Heart left ventricle (tissue), 16 donors: ENCODE measurements around the gene GRIK1. TPM values are rescaled to one million over a fixed set of nuclear protein-coding genes. Genes with fewer than 3 reads are reported as not detected.

Source experiments
- ATAC-seq, 4 donors: fragments of 200-7000 bp; cut with Tn5 transposase; one replicate each; pipeline ENCODE4 v1.9.1; 2020 to 2022; ENCODE audit warnings: moderate library complexity in 4 of 4, mild to moderate bottlenecking in 3 of 4, moderate number of reproducible peaks in 1 of 4
- DNase-seq, 5 donors: peaks; one replicate each; pipeline ENCODE4 v3.0.0-alpha.2; 2020
- H3K27ac ChIP-seq, 12 donors: fragments of 200-600 bp; sonication (generic) in 4 of 12; one replicate each; pipeline versions ENCODE4 v1.5.0 to v1.8.0; 2016 to 2022; ENCODE audit warnings: mild to moderate bottlenecking in 2 of 12
- H3K27me3 ChIP-seq, 9 donors: fragments of 200-600 bp; sonication (generic) in 2 of 9; one replicate each; pipeline versions ENCODE4 v1.5.1 to v1.8.0; 2016 to 2022; ENCODE audit warnings: mild to moderate bottlenecking in 3 of 9
- H3K36me3 ChIP-seq, 9 donors: fragments of 200-600 bp; sonication (generic) in 2 of 9; one replicate each; pipeline versions ENCODE4 v1.5.0 to v1.8.0; 2018 to 2022; ENCODE audit warnings: mild to moderate bottlenecking in 2 of 9
- H3K4me1 ChIP-seq, 12 donors: fragments of 200-600 bp; sonication (generic) in 4 of 12; one replicate each; pipeline versions ENCODE4 v1.5.0 to v1.8.0; 2016 to 2022; ENCODE audit warnings: mild to moderate bottlenecking in 3 of 12
- H3K4me3 ChIP-seq, 12 donors: fragments of 200-600 bp; sonication (generic) in 4 of 12; one replicate each; pipeline versions ENCODE4 v1.5.0 to v1.8.0; 2017 to 2022; ENCODE audit warnings: mild to moderate bottlenecking in 9 of 12, moderate library complexity in 4 of 12
- H3K9me3 ChIP-seq, 12 donors: fragments of 200-600 bp; sonication (generic) in 4 of 12; one replicate each; pipeline versions ENCODE4 v1.5.0 to v1.8.0; 2016 to 2022; ENCODE audit warnings: mild to moderate bottlenecking in 1 of 12
- POLR2A ChIP-seq, 2 donors: fragments of 450-650 bp; IDR thresholded peaks; one replicate each; pipeline ENCODE4 v1.6.1; 2017; ENCODE audit warnings: antibody characterized with exemption in 2 of 2, mild to moderate bottlenecking in 2 of 2, moderate library complexity in 2 of 2
- WGBS, 4 donors: extraction: QIAGEN DNeasy Blood & Tissue Kit in 2 of 4; methylation state at CpG; one replicate each; pipeline versions ENCODE4 v1.1.5 to v1.1.7; 2013 to 2018; 5-methylcytosine and 5-hydroxymethylcytosine counted together
- intact Hi-C, 10 donors: fragments of 100-400 bp; cut with DNase I; formaldehyde crosslinking; loops; one replicate each; pipeline versions ENCODE4 v1.11.1 to v1.14.2; 2022
- polyA plus RNA-seq, 2 donors: library from polyadenylated mRNA; stranded (reverse); fragments of 200-250 nt; gene quantifications; one replicate each; pipeline ENCODE4 v1.2.3, GENCODE V29; 2013
- total RNA-seq, 9 donors: library from RNA; depleted of rRNA in 2 of 9; stranded (reverse); fragments of >200 nt in 2 of 9; fragmentation: NEBNext Ultra II Directional in 3 of 9; extraction: Animal tissue kit (Norgen Biotek cat#: 25700) in 3 of 9; gene quantifications; one replicate each; pipeline versions ENCODE4 v1.1.0 to v1.2.4, GENCODE V29; 2016 to 2023
- TF ChIP-seq, protein P1 (sequence below), 12 donors: fragments of 200-600 bp; sonication (generic) in 4 of 12; IDR thresholded peaks; one replicate each; pipeline versions ENCODE4 v1.5.0 to v1.8.0; 2018 to 2022; ENCODE audit warnings: antibody characterized with exemption in 12 of 12, mild to moderate bottlenecking in 5 of 12
- donor health status: ischemic (EF 13 %, LVEDD 7.1; RV severe dilation, severe dysfunction).
- donor health status: healthy with polysubstance abuse.
- donor health status: DM: no; HTN: yes; CAD: no.
- donor health status: DM: no; HTN: no; CAD: no.
- donor health status: ischemic (EF 25% LVEDD 6.9; RV normal size, moderate dysfunction).
- donor health status: ischemic (EF 25% LVEDD 5.7; RV mildly dilated, moderate dysfunction).
- donor health status: healthy.
- donor health status: DM: yes; HTN: yes; CAD: no.
- donor health status: ischemic (EF 35%, LVEDD 5.7; RV mildly dilated, moderate dysfunction).
- donor health status: nonischemic (EF 11% LVEDD 7.7; RV severe dilation, severe dysfunction).
- donor health status: DM: yes; HTN: yes; CAD: no.
- donor health status: PGD.
- donor health status: ischemic (EF 29% LVEDD 5.4; RV normal size, mild dysfunction).
- donor health status: nonischemic (EF 23%, LVEDD 6.1; RV moderate dilation, normal function).

GRIK1 gene
- total and polyA plus RNA-seq, 11 donors: 0.12 TPM; not detected in 10

DNA sequence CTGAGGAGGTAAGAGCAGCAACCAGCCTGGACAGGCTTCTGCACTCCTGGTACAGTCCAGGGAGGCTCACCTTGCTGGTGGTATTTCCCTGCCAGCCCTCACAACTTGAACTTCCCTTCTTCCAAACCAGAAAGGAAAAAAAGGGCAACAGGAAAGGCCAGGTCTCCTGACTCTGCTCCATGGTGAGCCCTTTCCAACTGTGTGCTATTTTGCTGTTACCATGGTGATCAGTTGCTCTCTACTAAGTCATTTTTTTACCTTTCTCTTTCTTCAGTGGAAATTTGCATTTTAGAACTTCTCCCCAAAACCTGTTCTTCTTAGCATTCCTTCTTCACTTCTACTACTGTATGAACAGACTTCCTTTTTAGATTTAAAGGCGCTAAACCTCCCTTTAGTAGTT is 164.3 kb downstream of the GRIK1 start:
- Histone ChIP-seq H3K4me3 (no peak overlapping the region), H3K4me1 (no peaks in the 10 kb centered on the region), H3K27ac (no peak overlapping the region), H3K27me3 (no peaks in the 10 kb centered on the region), H3K9me3 (no peaks in the 10 kb centered on the region), H3K36me3 (no peaks in the 10 kb centered on the region)
- TF ChIP-seq POLR2A (IDR thresholded peaks at IDR 0.05): no peak
- TF ChIP-seq, protein P1, sequence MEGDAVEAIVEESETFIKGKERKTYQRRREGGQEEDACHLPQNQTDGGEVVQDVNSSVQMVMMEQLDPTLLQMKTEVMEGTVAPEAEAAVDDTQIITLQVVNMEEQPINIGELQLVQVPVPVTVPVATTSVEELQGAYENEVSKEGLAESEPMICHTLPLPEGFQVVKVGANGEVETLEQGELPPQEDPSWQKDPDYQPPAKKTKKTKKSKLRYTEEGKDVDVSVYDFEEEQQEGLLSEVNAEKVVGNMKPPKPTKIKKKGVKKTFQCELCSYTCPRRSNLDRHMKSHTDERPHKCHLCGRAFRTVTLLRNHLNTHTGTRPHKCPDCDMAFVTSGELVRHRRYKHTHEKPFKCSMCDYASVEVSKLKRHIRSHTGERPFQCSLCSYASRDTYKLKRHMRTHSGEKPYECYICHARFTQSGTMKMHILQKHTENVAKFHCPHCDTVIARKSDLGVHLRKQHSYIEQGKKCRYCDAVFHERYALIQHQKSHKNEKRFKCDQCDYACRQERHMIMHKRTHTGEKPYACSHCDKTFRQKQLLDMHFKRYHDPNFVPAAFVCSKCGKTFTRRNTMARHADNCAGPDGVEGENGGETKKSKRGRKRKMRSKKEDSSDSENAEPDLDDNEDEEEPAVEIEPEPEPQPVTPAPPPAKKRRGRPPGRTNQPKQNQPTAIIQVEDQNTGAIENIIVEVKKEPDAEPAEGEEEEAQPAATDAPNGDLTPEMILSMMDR (IDR thresholded peaks at IDR 0.05): no peak
- no peak for DNase-seq
- intact Hi-C loops: no loop called here
- no peak for ATAC-seq
- WGBS, 4 donors: 90 to 95% (median 93%) methylated on average over 1 of the region's 1 CpG

DNA sequence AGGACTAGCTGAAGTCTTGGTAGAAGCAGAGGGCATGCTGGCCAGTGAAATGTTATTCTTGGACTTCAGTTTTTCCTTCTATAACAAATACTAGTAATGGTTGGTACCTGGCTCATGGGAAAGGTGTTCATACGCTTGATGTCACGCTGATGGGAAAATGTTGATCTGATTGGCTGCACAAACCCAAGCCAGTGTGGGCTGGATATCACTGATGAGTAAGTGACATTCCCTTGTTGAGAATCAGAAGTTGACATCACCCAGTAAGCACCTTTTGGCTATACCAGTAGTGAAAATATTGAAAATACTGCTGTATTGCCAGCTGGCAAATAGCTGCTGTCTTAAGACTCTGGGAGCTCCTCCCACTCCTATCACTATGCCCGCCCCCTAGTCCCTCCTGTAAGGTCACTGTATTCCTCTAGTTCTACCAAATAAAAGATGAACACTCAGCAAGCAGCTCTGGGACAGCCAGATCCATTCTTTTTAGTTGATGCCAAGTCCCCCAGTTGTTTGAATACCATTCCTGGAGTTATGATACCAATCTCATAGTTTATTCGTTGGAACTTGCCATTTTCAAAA is 168.2 kb downstream of the GRIK1 start:
- 87 to 94% (median 91%) methylated on average over 4 of the region's 4 CpGs for WGBS, 4 donors
- no peaks in the 10 kb centered on the region for H3K27me3 ChIP-seq
- DNase-seq: no peak
- no peaks in the 10 kb centered on the region for H3K36me3 ChIP-seq
- no peak overlapping the region for H3K27ac ChIP-seq
- H3K9me3 ChIP-seq: no peaks in the 10 kb centered on the region
- intact Hi-C loops: no loop called here
- no peak overlapping the region for H3K4me3 ChIP-seq
- no peak for ATAC-seq
- TF ChIP-seq, protein P1 (IDR thresholded peaks at IDR 0.05): no peak
- TF ChIP-seq POLR2A (IDR thresholded peaks at IDR 0.05): no peak
- no peaks in the 10 kb centered on the region for H3K4me1 ChIP-seq

DNA sequence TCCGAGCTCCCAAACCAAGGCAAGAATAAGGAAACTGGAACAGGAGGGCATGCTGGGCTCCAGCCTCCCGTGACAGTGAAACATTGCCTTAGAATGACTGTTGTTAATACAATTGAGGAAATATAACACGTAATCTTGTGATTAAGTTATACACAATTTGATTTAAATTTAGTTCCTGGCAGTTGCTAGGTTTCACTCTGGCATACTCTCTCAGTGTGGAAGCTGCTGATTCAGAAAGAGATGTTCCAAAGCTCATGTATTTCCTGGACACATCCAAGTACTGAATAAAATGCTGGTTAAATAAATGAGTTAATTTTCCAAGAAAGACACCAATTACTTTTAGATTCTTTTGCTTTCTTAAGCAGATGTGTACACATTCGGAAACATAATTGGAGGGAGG is 176.1 kb downstream of the GRIK1 start:
- DNase-seq (no peak), ATAC-seq (no peak)
- Histone ChIP-seq H3K36me3 (no peaks in the 10 kb centered on the region), H3K4me1 (no peaks in the 10 kb centered on the region), H3K27me3 (peaks cover 0 to 3% (median 0%) of the 10 kb centered on the region in 9 donors), H3K27ac (no peak overlapping the region), H3K4me3 (no peak overlapping the region), H3K9me3 (no peaks in the 10 kb centered on the region)
- WGBS, 4 donors: 80 to 85% (median 81%) methylated on average over 4 of the region's 4 CpGs
- TF ChIP-seq, protein P1 (IDR thresholded peaks at IDR 0.05): no peak
- TF ChIP-seq POLR2A (IDR thresholded peaks at IDR 0.05): no peak
- intact Hi-C loops: no loop called here

DNA sequence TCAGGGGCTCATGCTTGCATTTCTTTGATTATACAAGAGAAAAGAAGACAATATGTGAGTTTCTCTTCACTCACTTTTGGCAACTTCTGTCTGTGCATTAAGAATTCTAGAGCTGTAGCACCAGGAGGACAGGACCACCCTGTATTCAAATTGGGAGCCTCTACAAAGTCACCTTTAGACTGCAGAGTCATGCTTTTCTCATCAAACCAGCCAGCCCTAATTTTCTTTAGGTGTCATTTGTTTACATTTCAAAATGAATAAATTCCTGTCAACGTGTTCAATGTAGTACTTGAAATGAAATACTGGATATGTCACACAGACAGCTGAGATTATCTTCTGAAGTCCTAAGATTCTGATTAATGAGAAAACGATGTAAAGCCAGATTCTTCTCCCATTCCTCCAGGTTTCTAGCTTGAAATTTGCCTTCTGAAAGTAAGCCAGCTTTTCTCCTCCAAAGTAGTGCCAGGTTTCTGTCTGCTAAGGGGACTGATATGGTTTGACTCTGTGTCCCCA is 177.2 kb downstream of the GRIK1 start:
- H3K4me3 ChIP-seq: no peak overlapping the region
- no peak overlapping the region for H3K27ac ChIP-seq
- no peaks in the 10 kb centered on the region for H3K4me1 ChIP-seq
- no peaks in the 10 kb centered on the region for H3K9me3 ChIP-seq
- no peaks in the 10 kb centered on the region for H3K36me3 ChIP-seq
- intact Hi-C loops: no loop called here
- WGBS, 4 donors: 51 to 63% (median 57%) methylated on average over 2 of the region's 2 CpGs
- no peak for DNase-seq
- ATAC-seq: no peak
- peaks cover 0 to 3% (median 0%) of the 10 kb centered on the region in 9 donors for H3K27me3 ChIP-seq
- TF ChIP-seq POLR2A (IDR thresholded peaks at IDR 0.05): no peak
- TF ChIP-seq, protein P1 (IDR thresholded peaks at IDR 0.05): no peak
